ENCODE measurements around the gene ANKMY2.
"Not testable (repeated sequence)": the region's sequence is repeated elsewhere in the genome, so short reads cannot be mapped to it uniquely, and the experiment has no call there.

Gene ANKMY2

DNA sequence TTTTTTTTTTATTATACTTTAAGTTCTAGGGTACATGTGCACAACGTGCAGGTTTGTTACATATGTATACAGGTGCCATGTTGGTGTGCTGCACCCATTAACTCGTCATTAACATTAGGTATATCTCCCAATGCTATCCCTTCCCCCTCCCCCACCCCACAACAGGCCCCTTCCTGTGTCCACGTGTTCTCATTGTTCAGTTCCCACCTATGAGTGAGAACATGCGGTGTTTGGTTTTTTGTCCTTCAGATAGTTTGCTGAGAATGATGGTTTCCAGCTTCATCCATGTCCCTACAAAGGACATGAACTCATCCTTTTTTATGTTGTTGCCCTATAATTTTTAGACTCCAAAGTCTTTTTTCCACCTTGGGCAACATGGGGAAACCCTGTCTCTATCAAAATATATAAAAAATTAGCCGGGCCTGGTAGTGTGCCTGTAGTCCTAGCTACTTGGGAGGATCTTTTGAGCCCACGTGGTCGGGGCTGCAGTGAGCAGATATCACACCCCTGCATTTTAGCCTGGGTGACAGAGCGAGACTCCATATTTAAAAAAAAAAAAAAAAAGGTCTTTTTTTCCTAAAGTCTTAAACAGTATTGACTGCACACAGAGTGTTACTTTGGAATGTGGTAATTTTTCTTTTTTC is 14.4 kb upstream of the ANKMY2 start:
- not testable (repeated sequence) for DNase-seq (ENCODE audit: low read depth in 2 of 2)

DNA sequence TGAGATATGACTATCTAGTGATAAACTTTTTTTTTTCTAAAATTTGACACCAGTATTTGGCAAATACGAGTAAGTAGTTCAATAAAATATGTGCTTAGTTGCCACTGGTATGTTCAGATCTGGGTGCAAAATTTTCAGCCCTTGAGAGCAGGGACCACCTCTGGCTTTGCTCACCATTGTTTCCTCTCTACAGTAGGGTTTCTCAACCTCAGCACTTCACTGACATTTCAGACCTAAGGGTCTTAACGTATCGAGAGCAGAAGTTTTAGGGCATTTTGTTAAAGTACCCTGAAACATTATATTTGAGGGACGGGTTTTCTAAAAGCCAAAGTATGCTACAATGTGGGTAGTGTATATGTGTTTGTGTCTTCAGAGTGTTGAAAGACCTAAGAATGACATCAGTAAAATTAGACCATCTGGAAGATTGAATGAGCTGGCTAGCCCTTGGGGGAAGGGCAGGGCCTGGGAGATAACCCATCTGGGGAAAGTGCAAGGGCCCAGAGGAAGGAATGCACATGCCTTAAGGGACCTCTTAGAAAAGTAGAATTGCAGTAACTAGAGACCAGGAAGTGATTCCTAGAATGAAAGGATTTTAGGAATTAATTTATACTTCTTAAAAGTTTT is 12.2 kb upstream of the ANKMY2 start:
- peak; percentile 71 to 74 for DNase-seq (ENCODE audit: low read depth in 2 of 2)

DNA sequence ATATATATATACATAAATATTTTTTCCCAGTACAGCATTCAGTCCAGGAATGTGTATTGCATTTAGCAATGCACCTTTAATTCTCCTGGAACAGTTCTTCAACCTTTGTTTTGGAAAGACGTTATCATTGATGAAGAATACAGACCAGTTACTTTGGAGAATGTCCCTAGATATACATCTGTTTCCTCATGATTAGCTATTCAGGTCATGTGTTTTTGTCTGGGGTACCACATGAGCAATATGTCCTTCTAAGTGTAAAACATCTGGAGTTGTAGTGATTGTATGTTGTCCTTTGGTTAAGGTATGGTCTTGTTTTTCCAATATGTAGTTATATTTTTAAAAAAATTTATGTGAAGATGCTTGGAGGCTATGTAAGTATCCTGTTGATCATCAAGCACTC is 10.6 kb upstream of the ANKMY2 start:
- no peak for DNase-seq (ENCODE audit: low read depth in 2 of 2)

DNA sequence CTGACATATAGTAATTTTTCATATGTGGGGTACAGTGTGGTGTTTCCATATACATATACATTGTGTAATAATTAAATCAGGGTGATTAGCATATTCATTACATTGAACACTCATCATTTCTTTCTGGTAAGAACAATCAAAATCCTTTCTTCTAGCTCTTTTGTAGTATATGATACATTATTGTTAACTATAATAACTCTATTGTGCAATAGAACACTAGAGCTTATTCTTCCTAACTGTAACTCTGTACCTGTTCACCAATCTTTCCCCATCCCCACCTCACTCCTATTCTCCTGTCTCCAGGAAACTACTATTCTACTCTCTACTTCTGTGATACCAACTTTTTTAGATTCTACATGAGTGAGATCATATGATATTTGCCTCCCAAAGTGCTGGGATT is 9.8 kb upstream of the ANKMY2 start:
- no peak for DNase-seq (ENCODE audit: low read depth in 2 of 2)

DNA sequence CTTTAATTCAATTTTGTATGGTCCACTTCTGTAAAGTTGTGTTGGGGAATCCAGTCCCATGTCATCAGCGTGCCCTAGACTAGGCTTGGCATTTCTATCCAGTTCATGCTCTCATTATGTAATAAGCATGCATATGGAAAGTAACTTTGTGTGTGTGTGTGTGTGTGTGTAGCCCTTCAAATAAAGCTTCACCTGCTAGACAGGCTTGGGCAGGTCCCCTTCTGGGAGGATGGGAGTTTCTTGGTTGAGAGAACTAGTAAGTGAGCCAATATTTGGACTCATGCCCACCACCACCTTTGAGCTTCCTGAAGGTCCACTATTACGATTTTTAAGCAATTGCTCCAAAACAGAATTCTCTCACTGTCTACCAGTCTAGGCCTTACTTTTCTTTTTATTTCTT is 7.3 kb upstream of the ANKMY2 start:
- DNase-seq (ENCODE audit: low read depth in 2 of 2) = no peak

DNA sequence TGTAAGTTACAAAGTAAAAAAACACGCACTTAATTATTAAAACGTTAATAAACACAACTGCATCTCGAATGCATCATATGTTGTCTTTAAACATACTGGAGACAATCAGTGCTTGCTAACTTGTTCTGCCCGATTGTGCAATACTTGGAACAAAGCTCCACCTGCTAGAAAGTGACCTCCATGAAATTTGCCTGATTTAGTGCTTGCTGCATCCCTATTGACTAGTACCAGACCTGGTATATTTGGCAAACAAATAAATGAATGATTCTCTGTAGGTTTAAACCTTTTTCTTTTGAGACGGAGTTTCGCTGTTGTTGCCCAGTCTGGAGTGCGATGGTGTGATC is 6.7 kb upstream of the ANKMY2 start:
- DNase-seq (ENCODE audit: low read depth in 2 of 2) = no peak

DNA sequence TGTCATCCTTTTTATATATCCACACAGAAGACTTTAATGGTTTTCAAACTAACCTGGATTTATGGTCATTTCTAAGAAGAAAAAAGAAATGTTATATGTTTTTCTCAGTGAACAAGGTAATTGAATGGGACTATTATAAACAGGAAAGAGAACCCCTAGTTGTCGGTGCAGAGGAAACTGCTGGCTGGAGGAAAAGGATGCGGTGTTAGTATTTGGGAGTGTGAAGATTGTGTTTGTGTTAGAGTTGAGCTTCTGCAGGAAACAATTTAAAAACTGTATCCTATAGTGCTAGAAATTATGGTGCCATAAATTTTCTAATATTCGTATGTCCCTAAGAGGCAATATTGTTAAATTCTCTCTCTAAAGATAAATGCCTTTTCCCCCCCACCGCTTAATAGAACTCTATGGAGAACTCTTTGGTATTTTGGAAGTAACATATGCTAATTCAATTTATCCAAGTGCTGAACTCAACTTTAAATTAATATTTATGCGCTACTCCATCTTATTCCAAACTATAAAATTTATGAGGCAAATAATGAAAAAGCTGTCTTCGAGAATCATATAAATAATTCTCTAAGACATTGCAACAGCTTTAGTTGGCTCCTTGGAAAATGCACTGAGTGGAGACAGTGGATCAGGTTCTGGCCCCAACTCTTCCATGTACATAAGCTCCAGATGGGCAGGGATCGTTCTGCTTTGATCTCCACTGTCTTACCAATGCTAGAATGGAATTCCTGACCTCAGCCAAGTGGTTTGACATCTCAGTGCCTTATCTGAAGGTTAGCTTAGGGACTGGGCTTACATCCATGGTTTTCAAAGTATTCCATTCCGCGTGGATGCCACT is 6.1 kb upstream of the ANKMY2 start:
- DNase-seq (ENCODE audit: low read depth in 2 of 2) = no peak

DNA sequence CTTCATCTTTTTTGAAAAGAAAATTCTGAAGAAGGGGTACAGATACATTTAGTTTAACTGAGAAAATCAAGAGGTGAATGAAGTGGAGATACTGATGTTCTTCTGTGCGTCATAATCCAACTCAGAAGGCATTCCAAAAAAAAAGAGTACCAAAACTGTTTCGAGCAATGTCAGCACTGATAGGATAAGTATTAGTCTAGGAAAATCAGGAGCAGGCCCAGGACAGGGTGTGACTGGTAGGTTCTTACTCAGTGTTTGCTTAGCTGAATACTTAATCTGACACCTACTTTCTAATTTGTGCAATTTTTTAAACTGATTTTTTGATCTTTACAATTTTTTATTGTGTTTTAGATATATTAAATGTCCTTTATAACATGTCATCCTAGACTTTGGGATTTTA is 4.7 kb upstream of the ANKMY2 start:
- no peak for DNase-seq (ENCODE audit: low read depth in 2 of 2)

DNA sequence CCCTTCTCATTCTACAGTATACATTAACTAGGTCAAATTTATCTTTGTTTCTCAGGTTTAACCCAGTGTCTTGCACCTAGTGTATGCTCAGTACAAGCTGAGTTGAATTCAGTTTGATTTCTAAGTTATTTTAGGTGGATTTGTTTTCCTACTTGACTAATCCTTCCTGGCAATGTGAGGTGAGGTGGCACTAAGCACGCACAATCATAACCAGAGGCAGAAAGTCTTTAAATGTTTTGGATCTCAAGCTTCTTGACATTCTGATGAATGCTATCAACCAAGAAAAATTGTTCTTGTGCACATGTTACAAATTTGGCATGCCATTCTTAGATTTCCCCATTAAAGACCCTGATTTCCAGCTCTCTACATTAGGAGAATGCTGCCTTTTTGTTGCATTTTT is 3.6 kb upstream of the ANKMY2 start:
- DNase-seq (ENCODE audit: low read depth in 2 of 2) = no peak

DNA sequence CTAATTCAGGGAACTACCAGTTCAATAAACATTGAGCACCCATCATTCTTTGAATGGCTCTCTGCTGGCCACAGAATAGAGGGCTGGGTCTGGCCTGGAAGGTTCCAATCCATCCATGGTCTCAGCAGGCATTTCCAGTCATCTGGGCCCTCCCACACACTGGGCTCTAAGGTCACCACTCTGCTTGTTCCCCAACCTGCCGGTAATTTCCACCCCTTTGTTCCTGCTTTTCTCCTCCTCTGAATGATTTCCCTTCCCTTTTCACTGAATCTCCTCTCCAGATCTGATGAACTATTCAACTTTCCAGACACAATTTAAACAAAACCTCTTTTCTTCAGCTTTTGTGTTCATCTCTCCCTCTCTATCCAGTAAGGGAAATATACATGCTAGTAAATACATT is 3.0 kb upstream of the ANKMY2 start:
- no peak for DNase-seq (ENCODE audit: low read depth in 2 of 2)

DNA sequence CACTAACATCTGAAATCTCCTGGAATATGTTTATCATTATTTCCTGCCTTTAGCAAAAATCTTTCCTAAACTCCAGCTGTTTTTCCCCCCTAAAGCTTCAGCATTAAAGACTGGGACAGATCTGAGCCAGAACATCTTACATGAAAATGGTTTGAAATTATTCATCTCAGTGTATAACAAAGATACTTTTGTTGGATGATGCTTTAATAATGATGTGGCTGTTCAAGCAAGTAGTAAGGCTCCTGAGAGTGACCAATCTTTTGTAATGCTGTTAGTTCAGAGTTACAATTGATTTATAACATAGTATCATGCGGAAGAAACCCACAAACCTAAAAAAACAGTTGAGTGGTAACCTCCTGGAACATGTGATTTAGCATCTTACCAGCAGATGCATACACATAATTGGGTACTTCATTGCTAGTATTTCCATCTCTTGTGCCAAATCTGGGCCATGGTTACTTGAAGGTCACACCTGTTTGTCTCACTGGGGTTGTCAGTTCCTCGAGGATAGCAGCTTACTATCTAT is 1.9 kb upstream of the ANKMY2 start:
- DNase-seq (ENCODE audit: low read depth in 2 of 2) = no peak

DNA sequence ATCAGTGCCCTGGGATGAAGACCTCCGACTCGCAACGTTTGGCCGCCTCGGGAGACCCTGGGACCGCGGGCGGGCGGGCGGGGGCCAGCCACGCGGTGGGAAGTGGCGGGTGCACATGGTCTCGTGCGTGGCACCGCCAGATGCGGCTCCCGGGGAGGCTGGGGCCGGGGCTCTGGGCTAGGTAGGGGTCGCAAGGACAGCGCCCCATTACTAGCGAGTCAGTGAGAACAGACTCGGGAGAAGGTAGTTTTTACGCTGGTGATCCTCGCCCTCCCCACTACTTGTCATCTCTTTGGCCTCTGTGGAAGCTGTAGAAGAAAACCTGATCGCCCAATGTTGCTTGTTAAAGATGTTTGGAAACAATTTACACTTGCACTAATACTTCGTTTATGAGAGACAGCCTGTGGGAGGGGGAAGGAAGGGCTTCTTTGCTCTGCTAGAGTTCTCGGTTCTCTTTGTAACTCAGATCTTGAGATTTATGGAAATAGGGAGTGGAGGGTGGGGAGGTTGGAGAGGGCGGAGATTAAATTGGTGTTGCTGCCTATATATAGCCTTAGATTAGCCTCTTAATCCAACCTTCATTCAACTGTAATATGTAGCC is 1.0 kb upstream of the ANKMY2 start:
- no peak for DNase-seq (ENCODE audit: low read depth in 2 of 2)

DNA sequence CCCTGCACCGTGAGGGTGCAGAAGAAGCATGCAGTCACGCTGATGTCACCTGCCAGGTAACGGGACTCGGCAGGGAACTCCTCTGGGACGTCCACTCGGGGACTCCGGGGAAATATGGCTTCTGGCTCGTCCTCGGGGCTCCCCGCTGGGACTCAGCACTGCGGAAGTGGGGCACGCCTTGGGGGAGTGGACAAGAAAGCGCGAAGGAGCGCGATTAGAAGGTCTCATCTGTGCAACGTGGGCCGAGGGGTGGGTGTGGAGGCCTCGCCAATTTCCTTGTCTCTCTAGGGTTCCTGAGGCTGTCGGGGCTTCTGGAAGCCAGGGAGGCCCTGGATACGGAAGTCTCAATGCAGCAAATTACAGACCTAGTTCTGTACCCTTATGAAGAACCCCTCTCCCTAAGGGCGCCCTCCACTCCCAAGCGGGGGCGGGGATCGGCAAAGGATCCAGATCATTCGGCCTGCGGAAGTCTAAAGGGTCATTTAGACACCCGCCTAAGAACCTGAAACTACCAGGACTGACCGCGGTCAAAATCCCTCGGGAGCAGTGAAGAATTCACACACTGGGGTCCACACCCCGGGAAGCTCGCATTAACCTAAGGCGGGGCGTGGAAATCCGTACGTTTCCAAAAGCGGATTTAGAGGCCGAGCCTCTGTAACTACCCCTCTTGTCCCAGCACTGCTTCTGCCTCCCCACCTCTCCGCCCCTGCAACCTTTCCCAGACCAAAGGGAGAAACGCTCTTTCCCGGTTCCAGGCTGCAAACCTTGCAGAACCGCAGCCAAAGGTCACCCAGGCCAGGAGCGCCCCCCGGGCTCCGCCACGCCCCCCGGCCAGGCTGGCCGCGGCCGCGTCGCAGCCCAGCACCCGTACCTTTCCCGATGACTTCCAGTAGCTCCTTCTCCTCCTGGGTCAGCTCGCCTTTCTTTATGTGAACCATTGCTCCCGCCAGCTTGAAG is 640 bp downstream of the ANKMY2 start:
- no peak for DNase-seq (ENCODE audit: low read depth in 2 of 2)

DNA sequence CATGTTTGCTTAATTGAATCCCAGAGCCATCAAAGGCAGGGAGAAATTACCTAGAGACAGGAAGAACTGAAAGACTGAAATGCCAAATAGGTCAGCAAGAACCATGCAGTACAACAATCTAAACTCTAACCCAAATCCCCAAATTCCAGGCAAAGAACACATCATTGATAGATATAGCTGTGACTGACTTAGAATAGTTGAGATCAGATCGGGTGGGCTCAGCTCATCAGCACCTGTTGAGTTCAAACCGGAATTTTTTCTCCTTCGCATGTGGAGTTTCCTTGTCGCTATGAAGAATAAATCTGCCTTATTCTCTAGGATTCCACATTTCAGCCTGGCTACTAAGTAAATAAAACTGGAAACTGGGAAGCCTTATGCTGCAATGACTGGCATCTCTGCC is 1.4 kb downstream of the ANKMY2 start:
- DNase-seq (ENCODE audit: low read depth in 2 of 2) = no peak

DNA sequence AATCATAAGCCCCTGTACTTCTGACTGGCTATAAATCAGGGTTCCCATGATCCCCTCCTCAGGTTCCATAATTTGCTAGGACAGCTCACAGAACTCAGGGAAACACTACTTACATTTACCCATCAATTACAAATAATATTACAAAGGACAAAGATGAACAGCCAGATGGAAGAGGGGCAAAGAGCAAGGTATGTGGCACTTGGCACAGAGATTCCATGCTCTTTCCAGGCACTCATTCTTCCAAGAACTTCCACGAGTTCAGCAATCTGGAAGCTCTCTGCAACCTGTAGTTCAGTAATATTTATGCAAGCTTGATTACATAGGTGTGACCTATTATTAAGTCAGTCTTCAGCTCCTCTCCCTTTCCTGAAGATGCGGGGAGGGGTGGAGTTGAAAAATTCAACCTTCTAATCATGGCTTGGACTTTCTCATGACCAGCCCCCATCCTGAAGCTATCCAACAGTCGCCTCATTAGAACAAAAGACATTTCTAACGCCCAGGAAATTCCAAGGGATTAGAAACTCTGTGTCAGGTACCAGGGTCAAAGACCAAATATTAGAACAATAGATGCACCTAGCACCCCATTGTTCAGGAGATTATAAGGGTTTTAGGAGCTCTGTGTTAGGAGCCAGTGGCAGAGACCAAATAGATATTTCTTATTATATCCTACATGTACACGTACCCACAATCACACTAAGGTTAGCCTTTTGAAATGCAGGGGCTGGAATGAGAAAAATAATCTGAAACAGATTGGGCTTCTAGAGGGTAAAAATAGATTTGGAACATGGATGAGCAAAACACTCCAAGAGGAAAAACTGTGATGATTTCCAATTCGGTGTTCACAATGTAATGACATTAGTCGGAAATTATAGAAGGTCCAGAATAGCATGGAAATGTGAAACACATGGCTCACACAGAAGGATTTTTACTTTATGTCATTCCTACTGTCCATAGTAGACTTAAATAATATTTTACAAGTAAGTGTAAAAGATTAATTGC is 7.0 kb downstream of the ANKMY2 start:
- no peak for DNase-seq (ENCODE audit: low read depth in 2 of 2)

DNA sequence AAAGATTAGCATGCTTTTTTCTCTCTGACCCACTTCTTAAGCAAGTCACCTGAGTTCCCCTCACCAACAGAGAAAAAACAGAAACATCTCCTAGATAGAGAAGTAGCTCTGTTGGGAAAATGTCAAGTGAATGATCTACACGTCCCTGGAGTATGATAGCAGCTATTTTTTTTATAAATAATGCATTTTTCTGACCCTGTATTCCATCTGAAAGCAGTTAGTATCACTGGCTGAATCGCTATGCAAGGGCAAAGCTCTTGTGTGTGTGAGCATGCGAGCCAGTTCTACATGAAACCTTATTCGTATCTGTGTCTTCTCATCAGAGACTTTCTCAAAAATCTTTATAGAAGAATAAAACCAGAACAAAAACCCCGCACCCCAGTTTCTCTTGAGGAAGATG is 8.2 kb downstream of the ANKMY2 start:
- no peak for DNase-seq (ENCODE audit: low read depth in 2 of 2)

DNA sequence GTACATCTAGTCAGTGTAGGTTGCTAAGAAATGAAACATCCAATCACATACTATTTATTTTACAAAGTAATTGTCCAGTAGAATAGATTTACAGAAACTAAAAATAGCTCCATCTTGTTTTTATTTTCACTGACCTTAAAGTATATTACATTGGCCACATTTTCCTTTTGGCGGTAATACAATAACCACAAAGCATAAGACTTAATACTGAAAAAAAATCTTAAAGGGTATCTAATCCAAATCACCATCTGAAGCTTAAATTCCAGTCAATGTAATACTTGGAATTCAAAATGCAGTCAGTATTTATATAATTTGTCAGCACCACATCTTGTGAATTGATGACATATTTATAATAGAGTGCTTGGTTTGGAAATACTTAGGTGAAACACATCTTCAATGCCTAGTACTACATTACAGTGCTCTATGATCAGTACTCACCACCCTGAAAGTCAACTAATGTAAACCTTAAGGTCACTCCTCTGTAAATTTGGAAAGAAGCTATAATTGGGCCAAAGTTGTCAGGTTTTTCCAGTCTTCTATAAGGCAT is 8.9 kb downstream of the ANKMY2 start:
- peak; percentile 89 to 90 for DNase-seq (ENCODE audit: low read depth in 2 of 2)

DNA sequence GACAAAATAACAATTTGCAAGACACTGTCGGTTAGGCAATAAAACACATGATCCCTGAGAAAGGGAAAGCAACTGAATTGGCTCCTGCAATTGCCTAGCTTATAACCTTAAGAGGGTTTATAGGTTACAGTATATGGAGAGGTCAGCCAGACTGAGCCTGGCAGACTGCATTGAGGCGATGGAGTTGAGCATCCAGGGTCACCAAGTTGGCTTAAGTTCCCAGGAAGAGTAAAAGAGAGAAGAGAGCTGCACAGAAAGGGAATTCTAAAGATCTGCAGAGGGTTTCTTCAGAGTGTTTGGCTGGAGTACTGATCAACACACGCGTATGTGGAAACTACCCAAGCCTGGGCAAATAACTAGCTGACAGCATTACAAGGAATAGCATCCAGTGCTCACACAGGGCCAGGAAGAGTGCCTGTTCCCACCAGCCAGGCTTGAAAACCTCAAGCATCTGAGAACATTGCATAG is 11.2 kb downstream of the ANKMY2 start:
- DNase-seq (ENCODE audit: low read depth in 2 of 2) = no peak

DNA sequence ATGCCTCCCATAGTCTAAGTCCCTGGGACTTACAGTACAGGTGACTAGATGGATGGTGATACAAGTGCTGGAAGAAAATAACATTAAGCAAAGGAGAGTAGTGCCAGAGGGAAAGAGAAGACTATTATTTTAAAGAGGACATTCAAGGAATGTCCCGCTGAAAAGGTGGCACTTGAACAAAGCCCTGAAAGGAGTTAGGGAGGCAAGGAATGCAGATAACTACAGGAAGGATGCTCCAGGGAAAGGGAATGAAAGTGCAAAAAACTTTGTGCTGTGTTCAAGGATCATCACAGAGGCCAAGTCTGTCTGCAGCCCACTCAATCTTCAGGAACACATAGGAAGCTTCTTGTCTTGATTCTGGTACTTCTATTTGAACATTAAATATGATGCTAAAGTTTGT is 14.9 kb downstream of the ANKMY2 start:
- no peak for DNase-seq (ENCODE audit: low read depth in 2 of 2)

DNA sequence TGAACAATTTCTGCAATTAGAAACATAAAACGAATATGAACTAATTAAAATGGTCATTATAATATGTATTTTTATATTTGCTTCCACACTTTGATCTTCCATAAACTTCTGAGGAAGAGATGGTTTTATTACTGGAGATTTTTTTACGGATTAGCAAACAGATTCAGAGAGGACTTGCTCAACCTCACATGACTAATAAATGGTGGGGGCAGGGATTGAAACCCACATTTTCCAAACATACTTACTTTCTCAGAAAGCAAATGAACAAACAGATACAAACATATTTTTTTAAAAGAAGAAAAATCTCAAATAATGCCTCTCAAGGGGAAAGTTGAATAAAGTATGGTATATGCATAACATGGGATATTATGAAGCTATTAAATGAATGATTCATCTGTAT is 18.3 kb downstream of the ANKMY2 start:
- no peak for DNase-seq (ENCODE audit: low read depth in 2 of 2)

All from fibroblast of skin of left quadriceps (primary cell).